OCI-LY3 (cell line): ENCODE results near the gene SLC8A1.

Source experiments
- H2AFZ ChIP-seq: fragments of 200-600, 300-600 bp; shearing (Covaris generic); 2 replicates; pipeline ENCODE4 v1.6.0; 2014; ENCODE audit warnings: antibody characterized with exemption, low read depth, low read length
- H3K27ac ChIP-seq: fragments of 200-600, 300-600 bp; sonication (generic); 2 replicates; pipeline ENCODE4 v1.5.1; 2014; ENCODE audit warnings: mild to moderate bottlenecking, low read length, moderate library complexity, mixed read lengths
- H3K27me3 ChIP-seq: fragments of 200-600, 300-600 bp; sonication (generic); 2 replicates; pipeline ENCODE4 v1.6.1; 2014; ENCODE audit warnings: low read depth, low read length, mixed read lengths
- H3K36me3 ChIP-seq: fragments of 200-600, 300-600 bp; sonication (generic); replicated peaks from 2 replicates; pipeline ENCODE3; 2014; ENCODE audit warnings: low read depth, low read length, mixed read lengths
- H3K4me1 ChIP-seq: fragments of 300-600, 200-600 bp; sonication (generic); 2 replicates; pipeline ENCODE4 v1.6.1; 2014; ENCODE audit warnings: low read length, mixed read lengths
- H3K4me2 ChIP-seq: fragments of 200-600, 300-600 bp; sonication (generic); 2 replicates; pipeline ENCODE4 v1.6.1; 2014; ENCODE audit warnings: low read length, mixed read lengths
- H3K4me3 ChIP-seq: fragments of 300-600, 200-600 bp; sonication (generic); 2 replicates; pipeline ENCODE4 v1.5.1; 2014; ENCODE audit warnings: antibody characterized with exemption, mild to moderate bottlenecking, low read length, moderate library complexity
- H3K79me2 ChIP-seq: fragments of 300-600, 200-600 bp; shearing (Covaris generic); 2 replicates; pipeline ENCODE4 v1.6.1; 2014; ENCODE audit warnings: mild to moderate bottlenecking, low read length, mixed read lengths
- H3K9ac ChIP-seq: fragments of 300-600, 200-600 bp; shearing (Covaris generic); 2 replicates; pipeline ENCODE4 v1.6.0; 2014; ENCODE audit warnings: mild to moderate bottlenecking, low read length, moderate library complexity
- H3K9me3 ChIP-seq: fragments of 200-600, 300-600 bp; shearing (Covaris generic); 2 replicates; pipeline ENCODE4 v1.6.1; 2014; ENCODE audit warnings: low read length, mixed read lengths; ENCODE audit not compliant: insufficient read depth
- H4K20me1 ChIP-seq: fragments of 200-600, 300-600 bp; sonication (generic); 2 replicates; pipeline ENCODE4 v1.6.1; 2016; ENCODE audit warnings: low read length, mixed read lengths; ENCODE audit not compliant: insufficient read depth
- CTCF ChIP-seq: fragments of 200-600, 300-600 bp; sonication (generic); IDR thresholded peaks from 2 replicates; pipeline ENCODE4 v1.5.1; 2014; ENCODE audit warnings: antibody characterized with exemption, low read length, low read depth
- EZH2phosphoT487 ChIP-seq: fragments of 200-600 bp; shearing (Covaris generic); IDR thresholded peaks from 2 replicates; pipeline ENCODE4 v1.6.1; 2018; ENCODE audit warnings: antibody characterized with exemption, mixed run types, low read depth

Gene SLC8A1

DNA sequence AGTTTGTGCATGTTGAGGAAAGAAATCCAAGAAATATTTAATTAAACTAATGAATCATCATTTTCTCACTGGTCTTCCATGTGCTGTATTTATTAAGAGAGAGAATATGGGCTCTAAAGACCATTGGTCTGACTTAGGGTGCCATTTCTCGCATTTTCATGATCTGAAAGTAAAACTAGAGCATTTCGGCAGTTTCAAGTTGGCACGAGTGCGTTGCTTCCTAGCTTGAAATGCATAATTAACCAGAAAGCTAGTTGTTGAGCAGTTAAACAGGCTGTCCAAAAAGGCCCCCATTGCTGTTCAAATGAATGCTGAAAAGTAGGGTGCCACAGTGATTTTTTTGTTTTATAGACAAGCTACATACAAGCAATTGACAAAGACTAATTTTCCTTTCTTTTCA is 47.4 kb downstream of the SLC8A1 start:
- Histone ChIP-seq H3K9me3 (no peaks in the 10 kb centered on the region), H3K4me3 (peak overlapping the region; percentile 51), H3K4me2 (peak overlapping the region; percentile 81), H3K4me1 (peaks cover 14% of the 10 kb centered on the region), H3K9ac (peak overlapping the region; percentile 42), H4K20me1 (no peaks in the 10 kb centered on the region), H2AFZ (peak overlapping the region; percentile 85), H3K36me3 (no peaks in the 10 kb centered on the region), H3K27me3 (no peaks in the 10 kb centered on the region), H3K79me2 (no peaks in the 10 kb centered on the region), H3K27ac (peak overlapping the region; percentile 37)
- no peak for TF ChIP-seq EZH2phosphoT487

GRCh38 chr2:40403233-40403836 is 48.6 kb downstream of the SLC8A1 start:
- Histone ChIP-seq H2AFZ (no peak overlapping the region), H3K4me2 (no peak overlapping the region), H3K79me2 (no peaks in the 10 kb centered on the region), H3K4me3 (no peak overlapping the region), H3K36me3 (no peaks in the 10 kb centered on the region), H3K4me1 (peaks cover 14% of the 10 kb centered on the region), H3K27me3 (no peaks in the 10 kb centered on the region), H3K27ac (no peak overlapping the region), H3K9ac (no peak overlapping the region), H3K9me3 (no peaks in the 10 kb centered on the region), H4K20me1 (no peaks in the 10 kb centered on the region)
- TF ChIP-seq EZH2phosphoT487 (no peak), CTCF (no peak)

DNA sequence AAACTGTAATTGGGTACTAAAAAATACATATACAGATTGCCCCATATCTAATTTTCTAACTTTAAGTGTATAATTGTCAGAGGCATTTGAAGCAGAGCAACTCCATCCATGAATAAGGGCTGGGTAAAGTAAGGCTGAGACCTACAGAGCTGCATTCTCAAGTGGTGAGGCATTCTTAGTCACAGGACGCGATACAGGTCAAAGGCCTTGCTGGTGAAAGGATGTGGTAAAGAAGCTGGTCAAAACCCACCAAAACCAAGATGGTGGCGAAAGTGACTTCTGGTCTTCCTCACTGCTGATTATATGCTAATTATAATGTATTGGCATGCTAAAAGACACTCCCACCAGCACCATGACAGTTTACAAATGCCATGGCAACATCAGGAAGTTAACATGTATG is 50.0 kb downstream of the SLC8A1 start:
- no peak overlapping the region for H3K4me2 ChIP-seq
- H3K27me3 ChIP-seq: no peaks in the 10 kb centered on the region
- no peaks in the 10 kb centered on the region for H4K20me1 ChIP-seq
- no peak overlapping the region for H3K9ac ChIP-seq
- no peaks in the 10 kb centered on the region for H3K79me2 ChIP-seq
- H3K4me3 ChIP-seq: no peak overlapping the region
- H2AFZ ChIP-seq: no peak overlapping the region
- peaks cover 14% of the 10 kb centered on the region for H3K4me1 ChIP-seq
- TF ChIP-seq EZH2phosphoT487 (no peak), CTCF (no peak)
- no peak overlapping the region for H3K27ac ChIP-seq
- H3K9me3 ChIP-seq: no peaks in the 10 kb centered on the region
- no peaks in the 10 kb centered on the region for H3K36me3 ChIP-seq

DNA sequence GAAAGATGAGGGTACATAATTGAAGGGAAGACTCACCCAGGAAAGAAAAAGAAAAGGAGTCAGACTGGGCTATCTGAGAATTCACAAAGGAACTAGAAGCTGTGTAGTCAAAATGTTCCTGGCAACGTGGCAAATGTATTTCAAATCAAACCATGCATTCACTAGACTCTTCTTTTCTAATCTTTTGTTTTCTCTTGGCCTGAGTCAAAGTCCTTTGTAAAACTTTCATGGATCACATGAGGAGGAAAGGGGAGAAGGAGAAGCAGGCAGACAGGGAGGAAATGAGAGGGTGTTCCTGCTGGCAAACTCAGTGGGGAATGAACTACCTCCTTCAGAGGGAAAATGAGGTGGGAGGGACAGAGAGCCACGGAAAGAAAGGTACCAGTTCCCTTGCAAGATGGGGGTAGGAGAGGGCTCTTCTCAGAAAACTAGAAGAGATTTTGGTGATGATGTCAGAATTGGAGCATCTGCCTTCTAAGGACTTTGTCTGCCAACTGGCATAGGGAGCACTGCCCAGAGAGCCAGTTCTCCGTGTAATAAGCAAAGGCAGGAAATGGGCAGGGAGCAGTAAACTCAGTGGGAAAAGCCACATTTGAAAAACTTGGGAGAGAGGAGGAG is 51.4 kb downstream of the SLC8A1 start:
- no peak overlapping the region for H3K4me3 ChIP-seq
- TF ChIP-seq CTCF (no peak), EZH2phosphoT487 (no peak)
- H3K4me2 ChIP-seq: no peak overlapping the region
- H3K27ac ChIP-seq: no peak overlapping the region
- H2AFZ ChIP-seq: no peak overlapping the region
- no peaks in the 10 kb centered on the region for H4K20me1 ChIP-seq
- no peak overlapping the region for H3K9ac ChIP-seq
- H3K9me3 ChIP-seq: no peaks in the 10 kb centered on the region
- peaks cover 18% of the 10 kb centered on the region for H3K4me1 ChIP-seq
- H3K27me3 ChIP-seq: no peaks in the 10 kb centered on the region
- H3K36me3 ChIP-seq: no peaks in the 10 kb centered on the region
- no peaks in the 10 kb centered on the region for H3K79me2 ChIP-seq
